Measurements from ENCODE around the gene ACAP1.

GRCh38 chr17:7380855-7381683, 44.7 kb downstream of the ACAP1 start, which contains the start of gene TNK1:
- TF ChIP-seq CTCF (conservative IDR thresholded peaks at IDR 0.05) = no peak
- TF ChIP-seq EZH2 (IDR thresholded peaks at IDR 0.05; ENCODE audit: low read depth) = no peak

Data from PC-9 (cell line).